ENCODE data around the gene RPP21. TPM values are rescaled to one million over a fixed set of nuclear protein-coding genes. Genes with fewer than 3 reads are reported as not detected.
A peak's percentile ranks its signal among the peaks of the same experiment; 100 is the strongest.

The RPP21 gene
- total and polyA plus RNA-seq, 2 donors (not counting 1 experiment from before 2014, with no cell fraction given) = 16.7 to 30.2 TPM

DNA sequence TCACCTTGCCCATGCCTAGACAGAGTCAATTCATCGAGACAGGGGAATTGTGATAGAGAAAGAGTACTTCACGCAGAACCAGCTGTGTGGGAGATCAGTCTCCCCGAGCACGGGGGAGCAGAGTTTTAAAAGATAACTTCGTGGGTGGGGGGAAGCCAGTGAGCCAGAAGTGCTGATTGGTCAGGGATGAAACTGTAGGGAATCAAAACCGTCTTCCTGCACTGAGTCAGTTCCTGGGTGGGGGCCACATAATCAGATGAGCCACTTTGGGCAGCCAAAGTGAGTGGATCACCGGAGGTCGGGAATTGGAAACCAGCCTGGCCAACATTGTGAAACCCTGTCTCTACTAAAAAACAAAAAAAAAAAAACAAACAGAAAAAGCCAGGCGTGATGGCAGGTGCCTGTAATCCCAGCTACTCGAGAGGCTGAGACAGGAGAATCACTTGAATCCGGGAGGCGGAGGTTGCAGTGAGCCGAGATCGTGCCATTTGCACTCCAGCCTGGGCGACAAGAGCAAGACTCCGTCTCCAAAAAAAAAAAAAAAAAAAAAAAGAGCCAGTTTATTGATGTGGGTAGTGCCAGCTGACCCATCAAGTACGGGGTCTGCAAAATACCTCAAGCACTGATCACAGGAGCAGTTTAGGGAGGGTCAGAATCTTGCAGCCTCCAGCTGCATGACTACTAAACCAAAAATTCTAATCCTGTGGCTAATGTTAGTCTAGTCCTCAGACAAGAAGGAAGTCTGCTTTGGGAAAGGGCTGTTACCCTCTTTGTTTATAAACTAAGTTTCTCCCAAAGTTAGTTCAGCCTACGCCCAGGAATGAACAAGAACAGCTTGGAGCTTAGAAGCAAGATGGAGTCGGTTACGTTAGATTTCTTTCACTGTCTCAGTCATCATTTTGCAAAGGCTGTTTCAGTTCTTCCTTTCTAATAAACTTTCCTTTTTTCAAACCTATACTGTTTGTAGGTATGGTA is 22.1 kb upstream of the RPP21 start:
- Histone ChIP-seq H3K9ac (ENCODE audit: insufficient read depth, low read length) (no peak overlapping the region), H3K4me2 (ENCODE audit: extremely low read depth, insufficient read depth, low read length) (peak overlapping the region; percentile 8), H3K27ac (ENCODE audit: insufficient read depth, low read length) (peak overlapping the region; percentile 45), H3K27me3 (ENCODE audit: control insufficient read depth, insufficient read depth, low read length) (no peaks in the 10 kb centered on the region), H3K36me3 (ENCODE audit: control insufficient read depth, insufficient read depth, low read length) (peaks cover 3% of the 10 kb centered on the region), H4K20me1 (ENCODE audit: control insufficient read depth, extremely low read depth, insufficient read depth, low read length) (peaks cover 1% of the 10 kb centered on the region), H3K4me3 (replicated peaks in 1 of 4; ENCODE audit: control extremely low read depth in 1 of 4, insufficient read depth in 1 of 4, low read depth in 3 of 4, low read length in 4 of 4) (no peak overlapping the region), H2AFZ (ENCODE audit: low read length) (no peak overlapping the region), H3K9me3 (ENCODE audit: control insufficient read depth, insufficient read depth, low read depth, low read length) (no peaks in the 10 kb centered on the region), H3K79me2 (ENCODE audit: control insufficient read depth, insufficient read depth, low read length) (peaks cover 69% of the 10 kb centered on the region), H3K4me1 (ENCODE audit: control insufficient read depth, extremely low read depth, insufficient read depth, low read length) (peaks cover 2% of the 10 kb centered on the region)
- DNase-seq (ENCODE audit: low read depth in 2 of 2) = peak; percentile 59 to 90
- TF ChIP-seq, protein P1, sequence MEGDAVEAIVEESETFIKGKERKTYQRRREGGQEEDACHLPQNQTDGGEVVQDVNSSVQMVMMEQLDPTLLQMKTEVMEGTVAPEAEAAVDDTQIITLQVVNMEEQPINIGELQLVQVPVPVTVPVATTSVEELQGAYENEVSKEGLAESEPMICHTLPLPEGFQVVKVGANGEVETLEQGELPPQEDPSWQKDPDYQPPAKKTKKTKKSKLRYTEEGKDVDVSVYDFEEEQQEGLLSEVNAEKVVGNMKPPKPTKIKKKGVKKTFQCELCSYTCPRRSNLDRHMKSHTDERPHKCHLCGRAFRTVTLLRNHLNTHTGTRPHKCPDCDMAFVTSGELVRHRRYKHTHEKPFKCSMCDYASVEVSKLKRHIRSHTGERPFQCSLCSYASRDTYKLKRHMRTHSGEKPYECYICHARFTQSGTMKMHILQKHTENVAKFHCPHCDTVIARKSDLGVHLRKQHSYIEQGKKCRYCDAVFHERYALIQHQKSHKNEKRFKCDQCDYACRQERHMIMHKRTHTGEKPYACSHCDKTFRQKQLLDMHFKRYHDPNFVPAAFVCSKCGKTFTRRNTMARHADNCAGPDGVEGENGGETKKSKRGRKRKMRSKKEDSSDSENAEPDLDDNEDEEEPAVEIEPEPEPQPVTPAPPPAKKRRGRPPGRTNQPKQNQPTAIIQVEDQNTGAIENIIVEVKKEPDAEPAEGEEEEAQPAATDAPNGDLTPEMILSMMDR (conservative IDR thresholded peaks at IDR 0.05 in 1 of 2, IDR thresholded peaks at IDR 0.05 in 1 of 2; ENCODE audit: low read depth in 1 of 2, low read length in 2 of 2) = no peak
- no peak for TF ChIP-seq EZH2 (IDR thresholded peaks at IDR 0.05; ENCODE audit: low read length, missing control alignments)

DNA sequence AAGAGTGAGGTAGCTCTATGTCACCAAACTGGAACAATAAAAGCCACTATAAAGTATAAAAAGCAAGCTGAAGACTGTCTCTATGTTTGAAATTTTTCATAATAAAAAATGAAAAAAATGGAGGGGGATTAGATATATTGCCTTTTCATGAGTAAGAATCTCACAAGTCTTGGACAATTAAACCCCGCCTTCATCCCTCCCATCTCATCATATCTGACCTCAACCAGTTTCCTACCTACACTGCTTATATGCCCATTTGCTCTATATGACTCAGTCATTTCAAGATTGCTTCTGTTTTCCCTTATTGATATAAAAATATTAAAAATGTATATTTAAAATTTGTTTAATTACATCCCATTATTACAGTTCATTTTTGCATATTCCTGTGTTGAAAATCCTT is 21.1 kb upstream of the RPP21 start:
- peak in 1 of 2 donors; percentile 26 for DNase-seq (ENCODE audit: low read depth in 2 of 2)
- TF ChIP-seq, protein P1 (conservative IDR thresholded peaks at IDR 0.05 in 1 of 2, IDR thresholded peaks at IDR 0.05 in 1 of 2; ENCODE audit: low read depth in 1 of 2, low read length in 2 of 2) = no peak
- TF ChIP-seq EZH2 (IDR thresholded peaks at IDR 0.05; ENCODE audit: low read length, missing control alignments) = no peak
- no peaks in the 10 kb centered on the region for H3K27me3 ChIP-seq (ENCODE audit: control insufficient read depth, insufficient read depth, low read length)
- no peaks in the 10 kb centered on the region for H3K9me3 ChIP-seq (ENCODE audit: control insufficient read depth, insufficient read depth, low read depth, low read length)
- no peak overlapping the region for H3K27ac ChIP-seq (ENCODE audit: insufficient read depth, low read length)
- no peak overlapping the region for H3K4me3 ChIP-seq (replicated peaks in 1 of 4; ENCODE audit: control extremely low read depth in 1 of 4, insufficient read depth in 1 of 4, low read depth in 3 of 4, low read length in 4 of 4)
- no peak overlapping the region for H3K4me2 ChIP-seq (ENCODE audit: extremely low read depth, insufficient read depth, low read length)
- H3K4me1 ChIP-seq (ENCODE audit: control insufficient read depth, extremely low read depth, insufficient read depth, low read length) = peaks cover 2% of the 10 kb centered on the region
- no peak overlapping the region for H2AFZ ChIP-seq (ENCODE audit: low read length)
- peaks cover 62% of the 10 kb centered on the region for H3K79me2 ChIP-seq (ENCODE audit: control insufficient read depth, insufficient read depth, low read length)
- no peak overlapping the region for H3K9ac ChIP-seq (ENCODE audit: insufficient read depth, low read length)
- H4K20me1 ChIP-seq (ENCODE audit: control insufficient read depth, extremely low read depth, insufficient read depth, low read length) = peaks cover 1% of the 10 kb centered on the region
- H3K36me3 ChIP-seq (ENCODE audit: control insufficient read depth, insufficient read depth, low read length) = peaks cover 3% of the 10 kb centered on the region

DNA sequence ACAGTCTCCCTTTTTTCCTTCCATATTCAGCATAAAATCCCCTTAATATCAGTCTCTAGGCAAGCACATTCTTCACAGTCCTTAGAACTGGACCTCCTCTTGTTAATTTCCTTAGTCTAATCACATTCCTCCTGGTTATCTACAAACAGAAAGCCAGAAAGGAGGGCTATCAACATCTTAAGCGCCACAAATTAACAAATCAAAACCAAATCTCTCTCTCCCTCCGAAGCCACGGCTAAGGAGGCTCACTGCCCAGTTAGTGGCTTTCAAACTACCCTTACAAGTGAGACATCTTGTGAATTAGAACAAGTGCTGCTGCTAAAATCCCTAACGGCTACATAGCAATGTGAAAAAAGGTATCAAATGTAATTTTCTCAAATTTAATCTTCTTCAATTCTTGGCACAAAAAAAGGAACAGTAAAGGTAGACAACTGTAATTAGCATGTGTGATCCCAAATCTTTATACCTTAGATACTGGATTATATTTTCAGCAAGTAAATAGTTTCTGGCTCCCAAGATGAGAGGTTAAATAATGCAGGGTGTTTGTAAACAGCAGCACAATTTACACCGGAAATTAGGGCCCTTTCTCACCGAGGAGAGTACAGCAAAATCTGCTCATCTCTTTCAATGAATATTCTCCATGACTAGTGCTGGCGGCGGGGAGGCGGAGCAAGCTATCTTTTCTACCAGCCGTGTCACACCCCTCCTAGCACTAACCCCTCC is 19.6 kb upstream of the RPP21 start:
- peaks cover 1% of the 10 kb centered on the region for H4K20me1 ChIP-seq (ENCODE audit: control insufficient read depth, extremely low read depth, insufficient read depth, low read length)
- H3K79me2 ChIP-seq (ENCODE audit: control insufficient read depth, insufficient read depth, low read length) = peaks cover 54% of the 10 kb centered on the region
- H3K4me2 ChIP-seq (ENCODE audit: extremely low read depth, insufficient read depth, low read length) = peak overlapping the region; percentile 96
- peak; percentile 41 to 62 for DNase-seq (ENCODE audit: low read depth in 2 of 2)
- H3K27ac ChIP-seq (ENCODE audit: insufficient read depth, low read length) = peak overlapping the region; percentile 99
- peaks cover 6% of the 10 kb centered on the region for H3K36me3 ChIP-seq (ENCODE audit: control insufficient read depth, insufficient read depth, low read length)
- H2AFZ ChIP-seq (ENCODE audit: low read length) = no peak overlapping the region
- H3K9me3 ChIP-seq (ENCODE audit: control insufficient read depth, insufficient read depth, low read depth, low read length) = no peaks in the 10 kb centered on the region
- H3K4me1 ChIP-seq (ENCODE audit: control insufficient read depth, extremely low read depth, insufficient read depth, low read length) = peaks cover 2% of the 10 kb centered on the region
- H3K9ac ChIP-seq (ENCODE audit: insufficient read depth, low read length) = peak overlapping the region; percentile 99
- H3K4me3 ChIP-seq (replicated peaks in 1 of 4; ENCODE audit: control extremely low read depth in 1 of 4, insufficient read depth in 1 of 4, low read depth in 3 of 4, low read length in 4 of 4) = peak overlapping the region; percentile 94 to 99 (median 98)
- TF ChIP-seq, protein P1 (conservative IDR thresholded peaks at IDR 0.05 in 1 of 2, IDR thresholded peaks at IDR 0.05 in 1 of 2; ENCODE audit: low read depth in 1 of 2, low read length in 2 of 2) = no peak
- no peak for TF ChIP-seq EZH2 (IDR thresholded peaks at IDR 0.05; ENCODE audit: low read length, missing control alignments)
- H3K27me3 ChIP-seq (ENCODE audit: control insufficient read depth, insufficient read depth, low read length) = no peaks in the 10 kb centered on the region

Data from fibroblast of lung (primary cell).